GM18526 (cell line): ENCODE data around the gene CLSTN1.

Source experiments
- POLR2A ChIP-seq: IDR thresholded peaks from 3 replicates; pipeline ENCODE4 v1.6.1; 2011; ENCODE audit not compliant: insufficient read length; ENCODE audit errors: extremely low read depth

The CLSTN1 gene

GRCh38 chr1:9721606-9722377 lies 102.0 kb downstream of the CLSTN1 start:
- TF ChIP-seq POLR2A, result no peak

DNA sequence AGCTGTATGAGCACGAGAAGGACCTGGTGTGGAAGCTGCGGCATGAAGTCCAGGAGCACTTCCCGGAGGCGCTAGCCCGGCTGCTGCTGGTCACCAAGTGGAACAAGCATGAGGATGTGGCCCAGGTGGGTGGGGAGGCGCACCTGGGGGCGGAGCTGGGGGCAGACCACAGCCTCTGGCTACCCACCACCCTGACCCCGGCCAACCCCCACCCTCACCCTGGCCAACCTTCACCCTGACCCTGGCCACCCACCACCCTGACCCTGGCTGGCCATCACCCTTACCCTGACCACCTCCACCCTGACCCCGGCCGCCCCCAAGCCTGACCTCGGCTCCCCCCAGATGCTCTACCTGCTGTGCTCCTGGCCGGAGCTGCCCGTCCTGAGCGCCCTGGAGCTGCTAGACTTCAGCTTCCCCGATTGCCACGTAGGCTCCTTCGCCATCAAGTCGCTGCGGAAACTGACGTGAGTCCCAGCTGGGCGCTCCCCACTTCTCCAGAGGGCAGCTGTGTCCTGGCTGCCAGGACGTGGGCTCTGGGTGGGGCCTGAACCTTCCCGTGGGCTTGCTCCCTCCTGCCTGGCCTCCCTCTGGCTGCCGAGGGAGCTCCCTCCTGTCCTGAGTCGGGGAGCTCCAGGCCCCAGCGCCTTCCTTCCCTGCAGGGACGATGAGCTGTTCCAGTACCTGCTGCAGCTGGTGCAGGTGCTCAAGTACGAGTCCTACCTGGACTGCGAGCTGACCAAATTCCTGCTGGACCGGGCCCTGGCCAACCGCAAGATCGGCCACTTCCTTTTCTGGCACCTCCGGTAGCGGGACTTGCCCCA lies 102.8 kb downstream of the CLSTN1 start:
- no peak for TF ChIP-seq POLR2A

- TF ChIP-seq POLR2A, result no peak
These were observed 103.6 kb downstream of the CLSTN1 start for GRCh38 chr1:9719978-9720722.

- TF ChIP-seq POLR2A, result no peak
These were observed 105.6 kb downstream of the CLSTN1 start for GRCh38 chr1:9718006-9718680.

- TF ChIP-seq POLR2A, result no peak
These were observed 106.4 kb downstream of the CLSTN1 start for GRCh38 chr1:9717193-9718005.

GRCh38 chr1:9716404-9717192 lies 107.2 kb downstream of the CLSTN1 start:
- TF ChIP-seq POLR2A, result no peak

DNA sequence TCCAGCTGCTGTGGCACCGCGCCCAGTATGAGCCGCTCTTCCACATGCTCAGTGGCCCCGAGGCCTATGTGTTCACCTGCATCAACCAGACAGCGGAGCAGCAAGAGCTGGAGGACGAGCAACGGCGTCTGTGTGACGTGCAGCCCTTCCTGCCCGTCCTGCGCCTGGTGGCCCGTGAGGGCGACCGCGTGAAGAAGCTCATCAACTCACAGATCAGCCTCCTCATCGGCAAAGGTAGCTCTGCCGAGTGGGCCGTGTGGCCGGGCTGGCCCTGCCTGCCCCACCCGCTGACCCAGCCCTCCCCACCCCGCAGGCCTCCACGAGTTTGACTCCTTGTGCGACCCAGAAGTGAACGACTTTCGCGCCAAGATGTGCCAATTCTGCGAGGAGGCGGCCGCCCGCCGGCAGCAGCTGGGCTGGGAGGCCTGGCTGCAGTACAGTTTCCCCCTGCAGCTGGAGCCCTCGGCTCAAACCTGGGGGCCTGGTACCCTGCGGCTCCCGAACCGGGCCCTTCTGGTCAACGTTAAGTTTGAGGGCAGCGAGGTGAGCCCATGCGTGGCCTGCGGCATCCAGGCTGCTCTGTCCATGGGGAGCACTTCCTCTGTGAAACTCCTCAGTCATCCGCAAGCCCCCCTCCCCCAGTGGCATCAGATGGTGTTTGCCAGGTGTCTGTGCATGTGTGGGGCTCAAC lies 108.1 kb downstream of the CLSTN1 start:
- TF ChIP-seq POLR2A, result no peak

DNA sequence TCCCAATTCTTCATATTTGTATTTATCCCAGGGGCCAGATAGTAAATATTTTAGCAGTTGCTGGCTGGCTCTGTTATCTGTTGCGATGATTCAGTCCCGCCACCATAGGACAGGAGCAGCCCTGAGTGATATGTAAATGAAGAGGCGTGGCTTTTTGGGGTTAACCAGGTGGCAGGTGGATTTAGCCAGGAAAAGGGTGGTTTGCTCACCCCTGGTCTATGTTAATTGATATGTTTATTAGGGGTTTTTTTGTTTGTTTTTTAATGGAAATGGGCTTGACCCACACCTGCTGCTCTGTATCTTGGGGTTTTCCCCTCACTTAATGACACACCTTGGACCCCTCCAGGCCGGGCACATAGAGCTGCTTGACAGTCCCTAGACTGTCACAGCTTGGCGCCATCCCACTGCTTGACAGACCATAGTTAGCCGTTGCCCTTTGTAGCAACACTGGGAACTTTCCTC lies 109.5 kb downstream of the CLSTN1 start:
- no peak for TF ChIP-seq POLR2A

GRCh38 chr1:9711466-9712020 lies 112.2 kb downstream of the CLSTN1 start:
- no peak for TF ChIP-seq POLR2A

DNA sequence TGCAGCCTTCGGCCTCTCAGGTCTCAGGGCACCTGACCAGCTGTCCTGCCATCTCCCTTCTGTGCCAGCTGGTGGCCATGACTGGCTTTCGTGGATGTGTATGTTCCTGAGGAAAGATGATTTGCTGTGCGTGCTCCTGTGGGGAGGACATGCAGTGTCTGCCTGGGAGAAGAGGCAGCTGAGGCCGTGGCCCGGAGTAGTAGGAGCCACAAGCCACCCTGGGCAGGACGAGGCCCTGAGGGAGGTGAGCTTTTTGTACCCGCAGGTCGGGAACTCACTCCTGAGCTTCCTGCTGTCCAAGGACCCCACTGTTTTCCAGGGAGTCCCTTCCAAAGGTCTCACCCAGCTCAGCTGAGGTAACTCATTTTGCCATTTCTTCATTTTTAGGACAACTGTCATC lies 113.7 kb downstream of the CLSTN1 start:
- no peak for TF ChIP-seq POLR2A

GRCh38 chr1:9706178-9706577 lies 117.6 kb downstream of the CLSTN1 start:
- TF ChIP-seq POLR2A, result no peak

- TF ChIP-seq POLR2A, result no peak
These were observed 118.2 kb downstream of the CLSTN1 start for GRCh38 chr1:9705337-9706093.
